Gastroesophageal sphincter (tissue), 4 donors: ENCODE results near the gene PNLIP. TPM values are rescaled to one million over a fixed set of nuclear protein-coding genes. Genes with fewer than 3 reads are reported as not detected.

Source experiments
- ATAC-seq: fragments of 150-250 bp; one replicate; pipeline ENCODE4 v1.9.1; 2016; ENCODE audit warnings: mild to moderate bottlenecking, moderate library complexity
- H3K27ac ChIP-seq, 4 donors: fragments of 200-600 bp; sonication (generic) in 3 of 4; 1 replicate in 3 of 4; 2 replicates in 1 of 4; pipeline ENCODE4 v1.5.1; 2016 to 2019
- H3K27me3 ChIP-seq: fragments of 200-600 bp; sonication (generic); one replicate; pipeline ENCODE4 v1.5.1; 2019
- H3K36me3 ChIP-seq, 2 donors: fragments of 200-600 bp; sonication (generic); one replicate each; pipeline ENCODE4 v1.5.1; 2019; ENCODE audit warnings: control low read depth in 1 of 2
- H3K4me1 ChIP-seq, 3 donors: fragments of 200-600 bp; sonication (generic); 1 replicate in 2 of 3; 2 replicates in 1 of 3; pipeline ENCODE4 v1.5.1; 2016 to 2019; ENCODE audit warnings: control low read depth in 2 of 3
- H3K4me3 ChIP-seq, 2 donors: fragments of 200-600 bp; sonication (generic); one replicate each; pipeline ENCODE4 v1.5.1; 2019; ENCODE audit warnings: mild to moderate bottlenecking in 1 of 2, moderate library complexity in 1 of 2
- H3K9me3 ChIP-seq, 3 donors: fragments of 200-600 bp; sonication (generic); one replicate each; pipeline ENCODE4 v1.5.1; 2017 to 2019; ENCODE audit warnings: control low read depth in 2 of 3
- EP300 ChIP-seq: sonication (generic); formaldehyde crosslinking; IDR thresholded peaks from one replicate; pipeline ENCODE4 v1.6.1; 2017; ENCODE audit warnings: antibody characterized with exemption, mild to moderate bottlenecking
- POLR2A ChIP-seq, 2 donors: fragments of 450-650 bp; IDR thresholded peaks; one replicate each; pipeline ENCODE4 v1.6.1; 2017; ENCODE audit warnings: antibody characterized with exemption in 2 of 2, mild to moderate bottlenecking in 2 of 2, moderate library complexity in 1 of 2
- POLR2AphosphoS5 ChIP-seq: sonication (generic); formaldehyde crosslinking; IDR thresholded peaks from one replicate; pipeline ENCODE4 v1.6.1; 2017; ENCODE audit warnings: antibody characterized with exemption
- WGBS, 2 donors: methylation state at CpG; one replicate each; pipeline ENCODE4 v1.1.5; 2018; ENCODE audit warnings: low coverage in 1 of 2; 5-methylcytosine and 5-hydroxymethylcytosine counted together
- total RNA-seq, 4 donors: library from RNA; depleted of rRNA; stranded (reverse); fragments of >200 nt; gene quantifications; one replicate each; pipeline ENCODE4 v1.1.0, GENCODE V29; 2016
- TF ChIP-seq, protein P1 (sequence below), 4 experiments: fragments of 200-600 bp in 2 of 4; fragments of 450-650 bp in 2 of 4; sonication (generic) in 1 of 4; IDR thresholded peaks; one replicate each; pipeline ENCODE4 v1.5.1; 2017 to 2019; ENCODE audit warnings: antibody characterized with exemption in 4 of 4, mild to moderate bottlenecking in 2 of 4, moderate library complexity in 2 of 4

The PNLIP gene
- total RNA-seq, result not detected

DNA sequence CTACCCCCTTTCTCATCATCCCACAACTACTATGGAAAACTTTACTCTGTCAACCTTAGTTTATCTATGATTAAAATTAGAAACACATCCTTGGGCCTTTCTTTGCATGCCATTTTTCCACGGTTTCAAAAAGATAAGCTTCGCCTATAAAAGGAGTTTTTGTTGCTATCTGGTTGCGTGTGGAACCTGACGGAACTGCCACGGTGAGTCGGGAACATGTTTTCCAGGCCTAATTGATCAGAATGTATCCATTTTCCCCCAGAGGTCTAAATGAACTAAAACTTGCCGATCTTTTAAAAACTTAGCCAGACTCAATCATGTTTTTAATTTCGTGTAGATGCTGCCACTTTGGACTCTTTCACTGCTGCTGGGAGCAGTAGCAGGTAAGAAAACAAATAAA lies at the start of gene PNLIP:
PNLIP (plus strand) TSS at position 176 of the 400 bp plus-strand sequence; CDS start at position 338, 162 bp downstream.
- Histone ChIP-seq H3K4me3 (no peak within 1 kb of the TSS), H3K27me3 (no peaks in the 10 kb centered on the region), H3K36me3 (no peaks in the 10 kb centered on the region), H3K4me1 (no peaks in the 10 kb centered on the region), H3K9me3 (no peaks in the 10 kb centered on the region), H3K27ac (no peak within 1 kb of the TSS)
- ATAC-seq, result no peak
- TF ChIP-seq EP300, result no peak
- no peak for TF ChIP-seq POLR2A (IDR thresholded peaks at IDR 0.05)
- TF ChIP-seq POLR2AphosphoS5, result no peak
- TF ChIP-seq, protein P1, sequence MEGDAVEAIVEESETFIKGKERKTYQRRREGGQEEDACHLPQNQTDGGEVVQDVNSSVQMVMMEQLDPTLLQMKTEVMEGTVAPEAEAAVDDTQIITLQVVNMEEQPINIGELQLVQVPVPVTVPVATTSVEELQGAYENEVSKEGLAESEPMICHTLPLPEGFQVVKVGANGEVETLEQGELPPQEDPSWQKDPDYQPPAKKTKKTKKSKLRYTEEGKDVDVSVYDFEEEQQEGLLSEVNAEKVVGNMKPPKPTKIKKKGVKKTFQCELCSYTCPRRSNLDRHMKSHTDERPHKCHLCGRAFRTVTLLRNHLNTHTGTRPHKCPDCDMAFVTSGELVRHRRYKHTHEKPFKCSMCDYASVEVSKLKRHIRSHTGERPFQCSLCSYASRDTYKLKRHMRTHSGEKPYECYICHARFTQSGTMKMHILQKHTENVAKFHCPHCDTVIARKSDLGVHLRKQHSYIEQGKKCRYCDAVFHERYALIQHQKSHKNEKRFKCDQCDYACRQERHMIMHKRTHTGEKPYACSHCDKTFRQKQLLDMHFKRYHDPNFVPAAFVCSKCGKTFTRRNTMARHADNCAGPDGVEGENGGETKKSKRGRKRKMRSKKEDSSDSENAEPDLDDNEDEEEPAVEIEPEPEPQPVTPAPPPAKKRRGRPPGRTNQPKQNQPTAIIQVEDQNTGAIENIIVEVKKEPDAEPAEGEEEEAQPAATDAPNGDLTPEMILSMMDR (IDR thresholded peaks at IDR 0.05), result no peak
- 78 to 90% methylated on average over 7 to 8 of the region's 8 CpGs for WGBS, 2 donors

DNA sequence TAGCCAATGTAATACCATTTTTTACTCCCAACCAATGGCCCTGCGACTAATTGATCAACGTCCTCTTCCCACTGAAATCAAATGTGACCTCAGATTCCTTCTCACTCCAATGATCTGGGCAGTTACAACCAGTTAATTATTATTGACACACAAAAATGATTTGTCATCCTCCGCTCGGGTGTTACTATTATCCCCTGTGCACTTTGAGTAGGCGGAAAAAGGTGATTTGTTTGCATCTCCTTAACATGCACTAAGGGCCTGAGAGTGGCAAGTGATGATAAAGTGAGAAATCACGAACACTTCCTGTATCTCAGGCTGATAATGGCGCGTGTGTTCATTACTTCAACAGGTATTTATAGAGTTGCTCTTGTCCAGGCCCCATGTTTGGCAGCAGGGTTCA lies 40.9 kb upstream of the PNLIP start:
- Histone ChIP-seq H3K9me3 (no peaks in the 10 kb centered on the region), H3K27ac (no peak overlapping the region), H3K27me3 (no peaks in the 10 kb centered on the region), H3K4me3 (no peak overlapping the region), H3K36me3 (no peaks in the 10 kb centered on the region), H3K4me1 (no peaks in the 10 kb centered on the region)
- TF ChIP-seq EP300 (no peak), POLR2AphosphoS5 (no peak), POLR2A (IDR thresholded peaks at IDR 0.05) (no peak)
- TF ChIP-seq, protein P1 (IDR thresholded peaks at IDR 0.05), result no peak
- no peak for ATAC-seq
- WGBS, 2 donors, result 53 to 63% methylated on average over 8 of the region's 8 CpGs

DNA sequence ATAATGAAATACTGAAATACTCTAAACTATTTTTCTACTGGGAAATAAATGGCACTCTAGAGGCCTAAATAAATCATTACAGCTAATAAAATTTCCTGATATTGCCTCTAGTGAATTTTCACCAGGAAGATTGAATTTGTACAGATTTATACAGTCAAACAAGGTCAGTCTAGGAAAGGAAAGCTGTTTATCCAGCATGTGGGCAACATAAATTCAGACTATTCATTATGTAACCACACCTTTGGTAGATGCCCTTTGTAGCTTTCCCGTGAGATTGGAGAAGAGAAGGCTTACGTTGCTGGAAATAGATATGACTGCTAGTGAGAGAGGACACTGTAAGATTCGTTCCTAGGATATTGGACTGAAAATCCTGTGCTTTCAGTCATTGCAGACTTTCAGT lies 35.2 kb upstream of the PNLIP start:
- H3K36me3 ChIP-seq, result no peaks in the 10 kb centered on the region
- H3K27ac ChIP-seq, result no peak overlapping the region
- TF ChIP-seq, protein P1 (IDR thresholded peaks at IDR 0.05), result no peak
- TF ChIP-seq POLR2AphosphoS5 (no peak), POLR2A (IDR thresholded peaks at IDR 0.05) (no peak), EP300 (no peak)
- no peak for ATAC-seq
- H3K4me3 ChIP-seq, result no peak overlapping the region
- no peaks in the 10 kb centered on the region for H3K4me1 ChIP-seq
- H3K27me3 ChIP-seq, result no peaks in the 10 kb centered on the region
- WGBS, 2 donors, result 70 to 84% methylated on average over 3 of the region's 3 CpGs
- H3K9me3 ChIP-seq, result no peaks in the 10 kb centered on the region

DNA sequence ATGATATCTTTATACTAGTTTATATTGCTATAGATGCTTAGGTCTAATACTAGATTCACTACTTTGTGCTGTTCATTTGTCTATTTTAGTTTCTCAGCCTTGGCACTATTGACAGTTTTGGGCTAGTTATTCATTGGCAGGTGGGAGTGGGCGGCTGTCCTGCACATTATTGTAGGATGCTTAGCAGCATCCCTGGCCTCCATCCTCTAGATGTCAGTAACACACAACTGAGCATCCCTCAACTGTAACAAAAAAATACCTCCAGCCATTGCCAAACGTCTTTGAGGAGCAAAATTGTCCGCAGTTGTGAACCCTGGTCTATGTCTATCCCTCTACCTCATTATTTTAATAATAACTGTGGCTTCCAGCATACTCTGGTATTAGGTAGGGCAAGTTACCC lies 34.4 kb upstream of the PNLIP start:
- Histone ChIP-seq H3K4me3 (no peak overlapping the region), H3K27me3 (no peaks in the 10 kb centered on the region), H3K27ac (no peak overlapping the region), H3K36me3 (no peaks in the 10 kb centered on the region), H3K9me3 (no peaks in the 10 kb centered on the region), H3K4me1 (no peaks in the 10 kb centered on the region)
- TF ChIP-seq POLR2A (IDR thresholded peaks at IDR 0.05) (no peak), POLR2AphosphoS5 (no peak), EP300 (no peak)
- TF ChIP-seq, protein P1 (IDR thresholded peaks at IDR 0.05), result no peak
- no peak for ATAC-seq
- 65 to 68% methylated on average over 3 of the region's 3 CpGs for WGBS, 2 donors

DNA sequence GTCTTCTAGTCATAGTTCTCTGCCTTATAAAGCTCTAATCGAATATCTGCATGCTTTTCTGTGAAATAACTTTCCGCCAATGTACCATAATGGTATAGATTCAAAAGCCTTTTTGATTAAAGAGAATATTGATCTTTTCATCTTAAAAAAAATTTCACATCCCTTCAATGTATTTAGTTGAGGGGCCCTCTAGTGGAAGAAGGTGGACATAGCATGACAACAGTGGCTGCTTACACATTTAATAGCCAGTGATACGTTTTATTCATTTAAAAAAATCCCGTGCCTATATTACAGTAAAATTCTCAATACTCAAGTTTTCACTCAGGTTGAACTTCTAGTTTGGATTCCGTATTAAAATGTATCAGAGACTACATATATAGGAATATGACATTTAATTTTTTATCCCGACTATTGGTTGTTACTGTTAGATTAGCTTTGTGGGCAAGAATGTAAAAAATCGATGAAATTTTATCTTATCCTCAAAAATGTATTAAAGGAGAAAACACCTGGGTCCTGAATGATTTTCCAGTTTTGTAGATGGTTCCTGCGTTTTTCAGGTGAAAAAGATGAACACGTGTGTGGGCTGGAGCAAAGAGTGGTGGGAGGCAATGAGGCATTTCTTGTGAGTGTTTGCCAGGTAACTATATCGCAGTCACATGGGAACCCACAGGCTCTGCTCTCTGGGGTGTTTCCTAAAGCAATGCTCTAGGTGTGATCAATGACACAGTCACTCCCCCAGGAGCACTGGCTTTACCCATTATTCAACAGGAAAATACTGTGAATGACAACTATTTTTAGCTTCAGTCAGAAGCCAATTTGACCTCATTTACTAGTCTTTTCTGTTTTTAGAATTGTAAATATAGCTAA lies 24.1 kb upstream of the PNLIP start:
- WGBS, 2 donors, result 26 to 31% methylated on average over 8 to 10 of the region's 10 CpGs
- H3K36me3 ChIP-seq, result no peaks in the 10 kb centered on the region
- TF ChIP-seq, protein P1 (IDR thresholded peaks at IDR 0.05), result peak; percentile 38 to 68 (median 45)
- TF ChIP-seq EP300, result no peak
- peaks cover 17% of the 10 kb centered on the region for H3K27me3 ChIP-seq
- H3K4me3 ChIP-seq, result no peak overlapping the region
- no peak for ATAC-seq
- H3K27ac ChIP-seq, result no peak overlapping the region
- H3K9me3 ChIP-seq, result no peaks in the 10 kb centered on the region
- H3K4me1 ChIP-seq, result no peaks in the 10 kb centered on the region
